T-cell (primary cell): Measurements from ENCODE around the gene LDAF1. TPM values are rescaled to one million over a fixed set of nuclear protein-coding genes. Genes with fewer than 3 reads are reported as not detected.

Experiments used
- ATAC-seq, 4 experiments: fragments of 200-7000 bp in 3 of 4; fragments of 150-1000 bp in 1 of 4; cut with Tn5 transposase; replicated peaks in 1 of 4; 1 replicate in 3 of 4; 2 replicates in 1 of 4; pipeline ENCODE4 v1.10.0; 2021; ENCODE audit warnings: moderate library complexity in 3 of 4, mild to moderate bottlenecking in 2 of 4, moderate number of reproducible peaks in 1 of 4
- CTCF ChIA-PET, 2 donors: fragments of 300-600 bp; sonication (Branson Sonifier 250); formaldehyde crosslinking; loops; one replicate each; lab custom pipeline; 2022; ENCODE audit warnings: antibody characterized with exemption in 2 of 2; lab: Charles Lee
- POLR2A ChIA-PET, 2 donors: fragments of 300-600 bp; sonication (Branson Sonifier 250); formaldehyde crosslinking; loops; one replicate each; lab custom pipeline; 2022; ENCODE audit warnings: antibody characterized with exemption in 2 of 2; lab: Charles Lee
- DNase-seq, 35 experiments: peaks; one replicate each; pipeline versions ENCODE4 v3.0.0 to v3.0.0-alpha.2; 2013 to 2023
- H3K27ac ChIP-seq: one replicate; pipeline ENCODE4 v1.5.1; 2013; ENCODE audit warnings: low read length
- H3K27me3 ChIP-seq, 2 experiments: replicated peaks in 1 of 2; 1 replicate in 1 of 2; 2 replicates in 1 of 2; pipeline versions ENCODE4 v1.6.1 to v1.7.0; 2013; ENCODE audit warnings: low read length in 1 of 2, mixed read lengths in 1 of 2; ENCODE audit not compliant: control insufficient read depth in 2 of 2, insufficient read depth in 2 of 2; ENCODE audit errors: extremely low read depth in 1 of 2
- H3K36me3 ChIP-seq, 2 donors: 1 replicate in 1 of 2; 2 replicates in 1 of 2; pipeline versions ENCODE4 v1.6.1 to v1.7.0; 2013; ENCODE audit warnings: low read length in 1 of 2; ENCODE audit not compliant: control insufficient read depth in 2 of 2, insufficient read depth in 1 of 2; ENCODE audit errors: extremely low read depth in 1 of 2
- H3K4me1 ChIP-seq, 2 experiments: 1 replicate in 1 of 2; 2 replicates in 1 of 2; pipeline versions ENCODE4 v1.6.1 to v1.7.0; 2013; ENCODE audit warnings: low read length in 2 of 2, mixed read lengths in 1 of 2; ENCODE audit not compliant: insufficient read depth in 2 of 2, control insufficient read depth in 1 of 2; ENCODE audit errors: extremely low read depth in 1 of 2
- H3K4me3 ChIP-seq, 2 donors: 1 replicate in 1 of 2; 2 replicates in 1 of 2; pipeline versions ENCODE4 v1.5.1 to v1.7.0; 2013; ENCODE audit warnings: mild to moderate bottlenecking in 2 of 2, low read length in 1 of 2, moderate library complexity in 1 of 2; ENCODE audit not compliant: control insufficient read depth in 1 of 2; ENCODE audit errors: extremely low read depth in 1 of 2
- H3K9me3 ChIP-seq: 2 replicates; pipeline ENCODE4 v1.7.0; 2013
- H3K27ac Mint-ChIP-seq, 2 donors: one replicate each; pipeline ENCODE4 v1.8.0; 2020 to 2021; ENCODE audit warnings: mild to moderate bottlenecking in 2 of 2, mixed read lengths in 2 of 2
- H3K27me3 Mint-ChIP-seq, 2 donors: one replicate each; pipeline ENCODE4 v1.8.0; 2021 to 2022; ENCODE audit warnings: mixed read lengths in 2 of 2
- H3K36me3 Mint-ChIP-seq: one replicate; pipeline ENCODE4 v1.8.0; 2021; ENCODE audit warnings: mixed read lengths
- H3K4me1 Mint-ChIP-seq, 3 donors: one replicate each; pipeline ENCODE4 v1.8.0; 2020 to 2022; ENCODE audit warnings: mixed read lengths in 3 of 3, mild to moderate bottlenecking in 1 of 3
- H3K4me3 Mint-ChIP-seq, 3 donors: one replicate each; pipeline ENCODE4 v1.8.0; 2020 to 2022; ENCODE audit warnings: mild to moderate bottlenecking in 3 of 3, mixed read lengths in 3 of 3, moderate library complexity in 3 of 3
- H3K9me3 Mint-ChIP-seq, 3 donors: one replicate each; pipeline ENCODE4 v1.8.0; 2020 to 2022; ENCODE audit warnings: mixed read lengths in 3 of 3
- WGBS: methylation state at CpG from one replicate; pipeline ENCODE4 v1.1.5; 2013; ENCODE audit warnings: missing lambda C conversion rate; ENCODE audit not compliant: insufficient coverage; 5-methylcytosine and 5-hydroxymethylcytosine counted together
- total RNA-seq, 35 experiments: library from RNA in 6 of 35; stranded (reverse) in 6 of 35; fragments of 120-200 nt in 1 of 35; gene quantifications; one replicate each; pipeline versions ENCODE4 v1.2.1 to v1.2.4 and lab custom pipeline; 2013 to 2026

The LDAF1 gene
- total RNA-seq, 5 donors from 2014 or later (not counting 1 experiment from before 2014, with no cell fraction given): 11.0 to 15.2 (median 12.7) TPM

GRCh38 chr16:21186326-21186691 is 27.8 kb downstream of the LDAF1 start:
- WGBS: 60% methylated on average over 2 of the region's 4 CpGs

GRCh38 chr16:21189311-21189710 is 30.8 kb downstream of the LDAF1 start:
- Mint-ChIP-seq H3K27me3 (peaks cover 2 to 5% of the 10 kb centered on the region in 2 donors), H3K36me3 (no peaks in the 10 kb centered on the region), H3K4me1 (peaks cover 0 to 4% (median 2%) of the 10 kb centered on the region in 3 donors), H3K27ac (no peak overlapping the region), H3K9me3 (peaks cover 0 to 5% (median 4%) of the 10 kb centered on the region in 3 donors), H3K4me3 (no peak overlapping the region)
- Histone ChIP-seq H3K9me3 (no peaks in the 10 kb centered on the region), H3K4me3 (no peak overlapping the region), H3K27ac (no peak overlapping the region), H3K36me3 (no peaks in the 10 kb centered on the region), H3K27me3 (peaks cover 0 to 12% of the 10 kb centered on the region in 2 experiments), H3K4me1 (peaks cover 0 to 8% of the 10 kb centered on the region in 2 experiments)
- WGBS: 86% methylated on average over 4 of the region's 5 CpGs
- CTCF ChIA-PET: interaction anchor here in 1 of 2 donors (0.6 to 0.7 kb wide), 3 partner anchors 84 to 1826 kb away, joined by 3 to 4 read pairs (median 3); no protein-coding TSS in a partner anchor
- no peak for DNase-seq
- POLR2A ChIA-PET: no interaction called here
- no peak for ATAC-seq

More at GRCh38 chr16:21186326-21186691, 27.8 kb downstream of the LDAF1 start:
- peaks cover 0 to 2% of the 10 kb centered on the region in 2 donors for H3K27me3 Mint-ChIP-seq
- H3K4me1 Mint-ChIP-seq: peaks cover 0 to 4% (median 2%) of the 10 kb centered on the region in 3 donors
- no peaks in the 10 kb centered on the region for H3K9me3 ChIP-seq
- no peak for ATAC-seq
- H3K27ac Mint-ChIP-seq: no peak overlapping the region
- no peak overlapping the region for H3K27ac ChIP-seq
- H3K27me3 ChIP-seq: peaks cover 0 to 10% of the 10 kb centered on the region in 2 experiments
- ChIA-PET POLR2A (no interaction called here), CTCF (interaction anchor here (0.6 to 1.2 kb wide), 3 partner anchors 28 to 1912 kb away, joined by 3 to 4 read pairs (median 3); partner anchors contain the start of gene LDAF1 (in 1 of the 2))
- H3K36me3 ChIP-seq: peaks cover 0 to 5% of the 10 kb centered on the region in 2 donors
- DNase-seq: no peak
- peaks cover 20% of the 10 kb centered on the region for H3K36me3 Mint-ChIP-seq
- H3K4me3 ChIP-seq: no peak overlapping the region
- peaks cover 0 to 8% of the 10 kb centered on the region in 2 experiments for H3K4me1 ChIP-seq
- H3K9me3 Mint-ChIP-seq: peaks cover 0 to 5% (median 4%) of the 10 kb centered on the region in 3 donors
- no peak overlapping the region for H3K4me3 Mint-ChIP-seq

DNA sequence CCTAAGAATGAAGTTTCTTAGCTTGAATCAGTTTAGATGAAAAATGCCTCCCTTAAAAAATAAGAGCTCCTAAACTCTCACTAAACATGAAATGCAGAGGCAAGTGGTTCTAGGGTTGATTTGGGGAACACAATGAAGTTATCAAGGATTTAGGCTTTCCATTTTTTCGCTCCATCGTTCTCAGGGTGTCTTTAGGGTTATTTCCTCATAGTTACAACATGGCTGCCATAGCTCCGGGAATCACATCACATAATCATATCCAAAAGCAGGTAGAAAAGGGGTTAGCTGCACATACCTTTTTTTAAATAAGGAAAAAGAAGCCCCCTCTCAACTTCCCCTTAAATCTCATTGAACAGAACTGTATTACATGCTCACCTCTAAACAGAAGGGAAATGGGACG is 31.5 kb downstream of the LDAF1 start:
- DNase-seq (no peak), ATAC-seq (no peak)
- Histone ChIP-seq H3K4me3 (no peak overlapping the region), H3K27me3 (peaks cover 0 to 16% of the 10 kb centered on the region in 2 experiments), H3K27ac (no peak overlapping the region), H3K9me3 (no peaks in the 10 kb centered on the region), H3K4me1 (peaks cover 0 to 8% of the 10 kb centered on the region in 2 experiments), H3K36me3 (no peaks in the 10 kb centered on the region)
- no peak overlapping the region for H3K27ac Mint-ChIP-seq
- H3K4me3 Mint-ChIP-seq: no peak overlapping the region
- H3K4me1 Mint-ChIP-seq: peaks cover 0 to 7% (median 2%) of the 10 kb centered on the region in 3 donors
- POLR2A ChIA-PET: no interaction called here
- peaks cover 0 to 5% (median 4%) of the 10 kb centered on the region in 3 donors for H3K9me3 Mint-ChIP-seq
- H3K36me3 Mint-ChIP-seq: no peaks in the 10 kb centered on the region
- no CpG with 5 or more reads among the region's 4 CpGs for WGBS
- H3K27me3 Mint-ChIP-seq: peaks cover 4 to 11% of the 10 kb centered on the region in 2 donors
- CTCF ChIA-PET: interaction anchor here in 1 of 2 donors (0.6 kb wide), 1 partner anchor 85 kb away, joined by 3 read pairs; no protein-coding TSS in a partner anchor

- DNase-seq: no peak
- Mint-ChIP-seq H3K4me1 (peaks cover 0 to 7% (median 2%) of the 10 kb centered on the region in 3 donors), H3K36me3 (no peaks in the 10 kb centered on the region), H3K9me3 (peaks cover 0 to 5% (median 4%) of the 10 kb centered on the region in 3 donors), H3K27ac (no peak overlapping the region), H3K27me3 (peaks cover 9 to 11% of the 10 kb centered on the region in 2 donors), H3K4me3 (no peak overlapping the region)
- Histone ChIP-seq H3K27ac (no peak overlapping the region), H3K27me3 (peaks cover 0 to 16% of the 10 kb centered on the region in 2 experiments), H3K9me3 (no peaks in the 10 kb centered on the region), H3K4me1 (peaks cover 0 to 8% of the 10 kb centered on the region in 2 experiments), H3K36me3 (no peaks in the 10 kb centered on the region), H3K4me3 (no peak overlapping the region)
- ChIA-PET CTCF (no interaction called here), POLR2A (no interaction called here)
- no peak for ATAC-seq
Measured at GRCh38 chr16:21190599-21190998, 32.1 kb downstream of the LDAF1 start.

GRCh38 chr16:21192991-21193390 is 34.5 kb downstream of the LDAF1 start:
- no CpG with 5 or more reads among the region's 1 CpG for WGBS
- CTCF ChIA-PET: interaction anchor here in 1 of 2 donors (0.6 kb wide), 1 partner anchor 405 kb away, joined by 3 read pairs; no protein-coding TSS in a partner anchor

GRCh38 chr16:21194771-21195301 is 36.4 kb downstream of the LDAF1 start:
- H3K27me3 Mint-ChIP-seq: peaks cover 9 to 23% of the 10 kb centered on the region in 2 donors
- H3K36me3 Mint-ChIP-seq: no peaks in the 10 kb centered on the region
- no peak overlapping the region for H3K4me3 ChIP-seq
- no peaks in the 10 kb centered on the region for H3K36me3 ChIP-seq
- no peak overlapping the region for H3K27ac ChIP-seq
- DNase-seq: no peak
- POLR2A ChIA-PET: no interaction called here
- WGBS: 24% methylated on average over 2 of the region's 6 CpGs
- ATAC-seq: no peak
- peaks cover 0 to 4% (median 0%) of the 10 kb centered on the region in 3 donors for H3K4me1 Mint-ChIP-seq
- peaks cover 0 to 5% (median 4%) of the 10 kb centered on the region in 3 donors for H3K9me3 Mint-ChIP-seq
- CTCF ChIA-PET: interaction anchor here in 1 of 2 donors (0.6 kb wide), 1 partner anchor 15 kb away, joined by 4 read pairs; no protein-coding TSS in a partner anchor
- H3K4me1 ChIP-seq: no peaks in the 10 kb centered on the region
- peak overlapping the region in 1 of 2 donors; percentile 25 for H3K27ac Mint-ChIP-seq
- H3K9me3 ChIP-seq: no peaks in the 10 kb centered on the region
- H3K27me3 ChIP-seq: peaks cover 0 to 14% of the 10 kb centered on the region in 2 experiments
- H3K4me3 Mint-ChIP-seq: no peak overlapping the region

More at GRCh38 chr16:21192991-21193390, 34.5 kb downstream of the LDAF1 start:
- no peak overlapping the region for H3K27ac ChIP-seq
- DNase-seq (no peak), ATAC-seq (no peak)
- Mint-ChIP-seq H3K36me3 (no peaks in the 10 kb centered on the region), H3K4me3 (no peak overlapping the region), H3K27me3 (peaks cover 11 to 14% of the 10 kb centered on the region in 2 donors), H3K9me3 (peaks cover 0 to 5% (median 4%) of the 10 kb centered on the region in 3 donors), H3K4me1 (peaks cover 0 to 7% (median 2%) of the 10 kb centered on the region in 3 donors), H3K27ac (no peak overlapping the region)
- no peaks in the 10 kb centered on the region for H3K36me3 ChIP-seq
- POLR2A ChIA-PET: no interaction called here
- H3K4me1 ChIP-seq: peaks cover 0 to 8% of the 10 kb centered on the region in 2 experiments
- no peak overlapping the region for H3K4me3 ChIP-seq
- H3K27me3 ChIP-seq: peaks cover 0 to 19% of the 10 kb centered on the region in 2 experiments
- H3K9me3 ChIP-seq: no peaks in the 10 kb centered on the region
